Activated CD4-positive, alpha-beta T cell treated with anti-CD3 and anti-CD28 coated beads, Interleukin-2, Interleukin-6, amounts not matched to agents 100 ng/mL and 50 ng/mL, durations not matched to agents 16 hours and 8 hours (primary cell): ENCODE data around the gene OR51B6.
"Not testable (repeated sequence)": the region's sequence is repeated elsewhere in the genome, so short reads cannot be mapped to it uniquely, and the experiment has no call there.

Experiments used
- DNase-seq: peaks from one replicate; pipeline ENCODE4 v3.0.0-alpha.2; 2020

OR51B6 gene

GRCh38 chr11:5351208-5351607 lies at the start of gene OR51B6:
OR51B6 (plus strand) TSS chr11:5351508; CDS start chr11:5351508, 0 bp downstream.
- DNase-seq: no peak

GRCh38 chr11:5301846-5302245 lies 49.5 kb upstream of the OR51B6 start, which contains the start of gene OR51B4:
OR51B4 (minus strand) TSS chr11:5301946; CDS start chr11:5301946, 0 bp downstream.
- no peak for DNase-seq

- no peak for DNase-seq
Measured at GRCh38 chr11:5303626-5304025, 47.7 kb upstream of the OR51B6 start.

GRCh38 chr11:5304046-5304445 lies 47.3 kb upstream of the OR51B6 start:
- DNase-seq: no peak

- DNase-seq: no peak
Measured at GRCh38 chr11:5307256-5308019, 43.9 kb upstream of the OR51B6 start.

- no peak for DNase-seq
Measured at GRCh38 chr11:5310423-5310822, 40.9 kb upstream of the OR51B6 start.

- DNase-seq: not testable (repeated sequence)
Measured at GRCh38 chr11:5313326-5314023, 37.8 kb upstream of the OR51B6 start.

- no peak for DNase-seq
Measured at GRCh38 chr11:5317292-5317691, 34.0 kb upstream of the OR51B6 start.

- DNase-seq: no peak
Measured at GRCh38 chr11:5324197-5324596, 27.1 kb upstream of the OR51B6 start, which contains the start of gene OR51B2. OR51B2 (minus strand) TSS chr11:5324297; CDS start chr11:5324297, 0 bp downstream.

GRCh38 chr11:5335170-5335569 lies 16.1 kb upstream of the OR51B6 start:
- DNase-seq: no peak

GRCh38 chr11:5336331-5336730 lies 15.0 kb upstream of the OR51B6 start:
- DNase-seq: no peak

- DNase-seq: not testable (repeated sequence)
Measured at GRCh38 chr11:5337253-5337652, 14.1 kb upstream of the OR51B6 start.

- no peak for DNase-seq
Measured at GRCh38 chr11:5339771-5340322, 11.5 kb upstream of the OR51B6 start.

- DNase-seq: no peak
Measured at GRCh38 chr11:5343474-5344335, 7.6 kb upstream of the OR51B6 start, which contains the start of gene OR51B5. OR51B5 (minus strand) TSS chr11:5343524; CDS start chr11:5343524, 0 bp downstream.

- DNase-seq: no peak
Measured at GRCh38 chr11:5345831-5346230, 5.5 kb upstream of the OR51B6 start.

- DNase-seq: no peak
Measured at GRCh38 chr11:5348551-5349194, 2.6 kb upstream of the OR51B6 start.

- DNase-seq: no peak
Measured at GRCh38 chr11:5349550-5349949, 1.8 kb upstream of the OR51B6 start.

GRCh38 chr11:5356031-5356430 lies 4.7 kb downstream of the OR51B6 start:
- DNase-seq: not testable (repeated sequence)

- no peak for DNase-seq
Measured at GRCh38 chr11:5362017-5362625, 10.8 kb downstream of the OR51B6 start.

GRCh38 chr11:5363679-5364078 lies 12.4 kb downstream of the OR51B6 start:
- no peak for DNase-seq

GRCh38 chr11:5364214-5364613 lies 12.9 kb downstream of the OR51B6 start:
- no peak for DNase-seq

- not testable (repeated sequence) for DNase-seq
Measured at GRCh38 chr11:5366365-5366764, 15.1 kb downstream of the OR51B6 start.
